Fibroblast of mammary gland (primary cell): ENCODE results near the gene TENM4.
A peak's percentile ranks its signal among the peaks of the same experiment; 100 is the strongest.

Experiments used
- DNase-seq: peaks from one replicate; pipeline ENCODE4 v3.0.0-alpha.2; 2010; ENCODE audit warnings: low read depth
- H3K4me3 ChIP-seq: 2 replicates; pipeline ENCODE4 v1.5.1; 2011; ENCODE audit warnings: low read depth, mild to moderate bottlenecking, low read length, moderate library complexity; ENCODE audit not compliant: control insufficient read depth
- TF ChIP-seq, protein P1 (sequence below): conservative IDR thresholded peaks from 2 replicates; pipeline ENCODE4 v1.5.1; 2011; ENCODE audit warnings: low read depth, low read length, inconsistent platforms; ENCODE audit not compliant: control insufficient read depth, insufficient read depth

The TENM4 gene

DNA sequence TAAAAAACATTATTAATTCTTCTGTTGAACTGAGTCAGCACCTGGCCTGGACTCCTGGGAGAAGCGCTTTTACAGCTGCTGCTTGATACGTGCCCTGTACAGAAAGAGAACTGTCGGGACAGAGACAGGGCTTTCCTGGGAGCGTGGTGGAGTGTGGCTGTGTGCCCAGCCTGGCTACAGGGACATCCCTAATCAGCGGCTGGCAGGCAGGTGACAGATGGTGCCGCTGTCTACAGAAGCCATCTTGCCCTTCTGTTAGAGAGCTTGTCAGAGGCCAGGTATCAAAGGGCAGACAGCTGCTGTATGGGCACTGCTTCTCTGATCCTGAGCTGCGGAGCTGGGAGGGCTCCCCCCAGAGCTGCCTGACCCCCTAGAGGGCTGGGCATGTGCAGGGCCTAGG is 361.8 kb downstream of the TENM4 start:
- TF ChIP-seq, protein P1, sequence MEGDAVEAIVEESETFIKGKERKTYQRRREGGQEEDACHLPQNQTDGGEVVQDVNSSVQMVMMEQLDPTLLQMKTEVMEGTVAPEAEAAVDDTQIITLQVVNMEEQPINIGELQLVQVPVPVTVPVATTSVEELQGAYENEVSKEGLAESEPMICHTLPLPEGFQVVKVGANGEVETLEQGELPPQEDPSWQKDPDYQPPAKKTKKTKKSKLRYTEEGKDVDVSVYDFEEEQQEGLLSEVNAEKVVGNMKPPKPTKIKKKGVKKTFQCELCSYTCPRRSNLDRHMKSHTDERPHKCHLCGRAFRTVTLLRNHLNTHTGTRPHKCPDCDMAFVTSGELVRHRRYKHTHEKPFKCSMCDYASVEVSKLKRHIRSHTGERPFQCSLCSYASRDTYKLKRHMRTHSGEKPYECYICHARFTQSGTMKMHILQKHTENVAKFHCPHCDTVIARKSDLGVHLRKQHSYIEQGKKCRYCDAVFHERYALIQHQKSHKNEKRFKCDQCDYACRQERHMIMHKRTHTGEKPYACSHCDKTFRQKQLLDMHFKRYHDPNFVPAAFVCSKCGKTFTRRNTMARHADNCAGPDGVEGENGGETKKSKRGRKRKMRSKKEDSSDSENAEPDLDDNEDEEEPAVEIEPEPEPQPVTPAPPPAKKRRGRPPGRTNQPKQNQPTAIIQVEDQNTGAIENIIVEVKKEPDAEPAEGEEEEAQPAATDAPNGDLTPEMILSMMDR = no peak
- H3K4me3 ChIP-seq = no peak overlapping the region
- DNase-seq = no peak

DNA sequence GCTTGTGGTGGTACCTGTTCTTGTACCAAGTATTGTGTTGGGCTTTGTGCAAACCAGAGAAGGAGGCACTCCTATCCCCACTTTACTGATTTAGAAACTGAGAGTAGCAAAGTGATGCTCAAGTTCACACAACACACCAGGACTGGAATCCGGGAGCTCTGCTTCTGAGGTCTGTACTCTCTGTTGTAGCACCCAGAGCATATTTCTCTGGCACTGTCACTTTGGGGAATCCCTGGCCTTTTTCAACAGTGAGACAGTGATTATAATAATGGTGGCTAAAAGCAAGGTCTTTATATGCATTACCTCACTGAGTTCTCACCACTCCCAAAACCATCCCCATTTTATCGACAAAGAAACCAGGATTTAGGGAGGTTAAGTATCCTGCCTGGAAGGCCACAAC is 362.4 kb downstream of the TENM4 start:
- no peak for DNase-seq
- TF ChIP-seq, protein P1 = no peak
- no peak overlapping the region for H3K4me3 ChIP-seq

DNA sequence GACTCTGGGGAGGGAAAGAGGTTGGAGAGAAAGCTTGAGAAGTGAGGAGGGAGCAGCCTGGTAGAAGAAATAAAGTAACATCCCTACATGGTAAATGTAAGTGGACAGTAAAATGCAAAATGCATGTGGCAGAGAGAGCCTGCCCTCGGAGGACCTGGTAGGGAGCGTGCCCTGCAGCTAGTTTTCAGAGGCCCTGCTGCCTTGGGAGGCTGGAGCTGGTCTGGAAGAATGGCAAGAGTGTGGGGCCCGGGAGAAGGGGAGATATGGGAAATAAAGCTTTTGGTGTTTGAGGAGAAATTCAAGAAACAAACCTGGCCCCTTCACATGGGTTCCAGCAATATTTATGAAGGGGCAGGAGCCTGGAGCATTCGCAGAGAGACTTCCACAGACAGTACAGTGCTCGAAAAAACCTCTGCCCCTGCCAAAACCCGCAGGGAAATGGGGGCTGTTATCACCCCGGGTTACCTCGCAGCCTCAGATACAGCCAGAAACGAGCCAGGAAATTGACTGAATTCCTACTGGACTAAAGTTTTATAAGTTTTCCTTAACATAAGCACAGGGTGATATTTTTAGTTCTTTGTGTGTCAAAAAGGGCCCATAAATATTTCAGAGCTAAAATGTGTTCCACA is 363.0 kb downstream of the TENM4 start:
- TF ChIP-seq, protein P1 = no peak
- no peak overlapping the region for H3K4me3 ChIP-seq
- DNase-seq = no peak

DNA sequence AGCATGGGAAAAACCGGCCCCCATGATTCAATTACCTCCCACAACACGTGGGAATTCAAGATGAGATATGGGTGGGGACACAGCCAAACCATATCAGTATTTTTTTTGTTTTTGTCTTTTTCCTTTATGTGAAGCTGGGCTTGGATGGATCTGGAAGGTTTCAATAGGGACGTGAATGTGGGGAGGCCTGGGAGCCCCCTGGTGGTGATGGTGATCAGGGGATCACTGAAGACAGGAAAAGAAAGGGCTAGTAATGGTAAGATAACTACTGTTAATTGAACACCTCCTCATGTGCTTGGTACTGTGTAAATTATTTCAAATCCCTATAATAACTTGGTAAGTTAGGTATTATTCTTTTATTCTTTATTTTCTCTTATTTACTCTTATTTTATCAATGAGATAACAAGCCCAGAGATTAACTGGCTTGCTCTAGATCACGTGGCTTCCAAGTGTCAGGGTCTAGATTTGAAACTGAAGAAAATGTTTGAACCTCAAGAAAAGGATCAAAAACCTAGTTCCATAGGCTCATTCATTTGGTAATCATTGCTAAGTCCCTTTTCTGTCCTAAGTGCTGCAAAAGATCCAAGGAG is 364.2 kb downstream of the TENM4 start:
- H3K4me3 ChIP-seq = no peak overlapping the region
- DNase-seq = peak; percentile 61
- TF ChIP-seq, protein P1 = peak; percentile 71

DNA sequence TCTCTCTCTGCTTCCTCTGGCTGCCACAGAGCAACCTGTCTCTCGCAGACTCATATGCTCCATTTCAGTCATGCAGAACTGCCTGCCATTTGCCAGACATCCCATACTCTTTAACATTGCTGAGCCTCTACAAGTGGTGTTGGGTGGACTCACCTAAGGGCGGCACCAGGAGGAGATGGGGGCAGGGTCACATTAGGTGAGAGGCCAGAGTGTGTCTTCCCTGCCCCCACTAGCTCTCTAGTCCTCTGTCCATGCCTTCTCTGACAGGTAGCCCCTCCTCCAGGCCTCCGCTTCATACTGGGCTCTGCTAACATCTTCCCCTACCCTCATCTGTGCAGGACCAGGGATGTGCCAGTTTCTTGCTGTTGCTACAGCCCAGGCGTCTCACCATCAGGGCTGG is 366.3 kb downstream of the TENM4 start:
- no peak overlapping the region for H3K4me3 ChIP-seq
- DNase-seq = no peak
- TF ChIP-seq, protein P1 = no peak

DNA sequence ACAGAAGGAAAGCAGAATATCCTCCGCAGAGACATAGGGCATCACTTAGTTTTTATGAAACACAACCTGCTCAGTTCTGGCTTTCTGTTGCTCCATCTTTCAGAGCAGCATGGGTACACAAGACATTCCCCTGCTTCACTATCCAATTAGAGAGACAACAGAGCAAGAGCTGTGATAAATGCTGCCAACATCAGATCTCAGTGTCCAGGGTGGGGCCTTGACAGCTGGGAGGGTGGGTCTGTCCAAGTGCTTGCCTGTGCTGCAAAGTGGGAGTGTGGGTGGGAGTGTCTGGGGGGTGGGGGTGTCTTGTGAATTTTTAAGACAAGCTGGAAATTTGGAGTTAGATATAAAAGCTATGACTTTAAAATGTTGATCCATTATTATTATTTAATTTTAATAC is 369.6 kb downstream of the TENM4 start:
- H3K4me3 ChIP-seq = no peak overlapping the region
- TF ChIP-seq, protein P1 = no peak
- DNase-seq = no peak

DNA sequence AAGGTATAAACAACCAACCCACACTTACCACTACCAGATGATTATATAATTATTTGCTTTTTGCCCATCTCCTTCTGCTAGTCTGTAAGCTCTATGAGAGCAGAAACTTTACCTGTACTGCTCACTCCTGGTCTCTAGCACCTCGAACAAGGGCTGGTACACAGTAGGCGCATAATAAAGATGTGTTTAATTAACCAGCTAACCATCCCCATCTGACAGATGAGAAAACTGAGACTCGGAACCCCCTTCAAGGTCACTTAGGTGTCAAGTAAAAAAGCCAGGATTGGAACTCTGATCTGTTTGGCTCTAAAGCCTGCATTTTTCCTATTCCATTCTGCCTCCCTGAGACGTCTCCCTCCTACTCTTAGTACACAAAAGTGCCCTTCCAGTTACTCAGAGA is 370.3 kb downstream of the TENM4 start:
- TF ChIP-seq, protein P1 = no peak
- no peak overlapping the region for H3K4me3 ChIP-seq
- no peak for DNase-seq
